ENCODE data around the gene ZC3H14. TPM values are rescaled to one million over a fixed set of nuclear protein-coding genes. Genes with fewer than 3 reads are reported as not detected.
A peak's percentile ranks its signal among the peaks of the same experiment; 100 is the strongest.

Gene ZC3H14
- total RNA-seq, 4 donors from 2014 or later: 34.0 to 49.5 (median 42.4) TPM

- in situ Hi-C loops (cut with MboI; ENCODE audit: low sequenced_read_pairs in 4 of 4): loop anchor here in 2 of 4 donors (25.0 kb wide), 2 partner anchors 195 to 1245 kb away; no protein-coding TSS in a partner anchor
- H3K4me1 ChIP-seq: no peaks in the 10 kb centered on the region
- H3K4me3 ChIP-seq: no peak overlapping the region
- no peaks in the 10 kb centered on the region for H3K36me3 ChIP-seq
- peak in 1 of 2 donors; percentile 17 for DNase-seq
- ATAC-seq: peak; percentile 49 to 50
- no peaks in the 10 kb centered on the region for H3K9me3 ChIP-seq
- no peak overlapping the region for H3K27ac ChIP-seq
- H3K27me3 ChIP-seq: no peaks in the 10 kb centered on the region
- TF ChIP-seq CTCF (IDR thresholded peaks at IDR 0.05 in 4 of 5, conservative IDR thresholded peaks at IDR 0.05 in 1 of 5) (peak in 4 of 5 experiments; percentile 26 to 67 (median 52)), POLR2A (IDR thresholded peaks at IDR 0.05) (no peak)
- intact Hi-C loops (cut with DNase I; ENCODE audit: low total_unique reads): loop anchor here (5.0 kb wide), 1 partner anchor 200 kb away; no protein-coding TSS in a partner anchor
Measured at GRCh38 chr14:88667555-88668273, 104.9 kb downstream of the ZC3H14 start.

- Histone ChIP-seq H3K4me3 (no peak overlapping the region), H3K36me3 (no peaks in the 10 kb centered on the region), H3K27ac (no peak overlapping the region), H3K4me1 (no peaks in the 10 kb centered on the region), H3K9me3 (no peaks in the 10 kb centered on the region), H3K27me3 (no peaks in the 10 kb centered on the region)
- TF ChIP-seq CTCF (IDR thresholded peaks at IDR 0.05 in 4 of 5, conservative IDR thresholded peaks at IDR 0.05 in 1 of 5): no peak
- no peak for TF ChIP-seq POLR2A (IDR thresholded peaks at IDR 0.05)
- DNase-seq (no peak), ATAC-seq (no peak)
- in situ Hi-C loops (cut with MboI; ENCODE audit: low sequenced_read_pairs in 4 of 4) (loop anchor here in 2 of 4 donors (25.0 kb wide), 2 partner anchors 194 to 1244 kb away; no protein-coding TSS in a partner anchor), intact Hi-C loops (cut with DNase I; ENCODE audit: low total_unique reads) (loop anchor here (5.0 kb wide), 1 partner anchor 199 kb away; no protein-coding TSS in a partner anchor)
Measured at GRCh38 chr14:88668448-88669116, 105.7 kb downstream of the ZC3H14 start.

- in situ Hi-C loops (cut with MboI; ENCODE audit: low sequenced_read_pairs in 4 of 4): loop anchor here in 2 of 4 donors (25.0 kb wide), 2 partner anchors 193 to 1243 kb away; no protein-coding TSS in a partner anchor
- Histone ChIP-seq H3K27me3 (no peaks in the 10 kb centered on the region), H3K36me3 (no peaks in the 10 kb centered on the region), H3K9me3 (no peaks in the 10 kb centered on the region), H3K4me3 (no peak overlapping the region), H3K4me1 (no peaks in the 10 kb centered on the region), H3K27ac (no peak overlapping the region)
- no peak for DNase-seq
- TF ChIP-seq POLR2A (IDR thresholded peaks at IDR 0.05) (no peak), CTCF (IDR thresholded peaks at IDR 0.05 in 4 of 5, conservative IDR thresholded peaks at IDR 0.05 in 1 of 5) (no peak)
- intact Hi-C loops (cut with DNase I; ENCODE audit: low total_unique reads): loop anchor here (5.0 kb wide), 1 partner anchor 198 kb away; no protein-coding TSS in a partner anchor
- ATAC-seq: no peak
Measured at GRCh38 chr14:88669346-88669745, 106.5 kb downstream of the ZC3H14 start.

Other genes with a start within 250 kb of the ZC3H14 start
- gene KCNK10, start 239.8 kb upstream of the ZC3H14 start, total RNA-seq: not detected
- gene SPATA7, start 177.4 kb upstream of the ZC3H14 start, total RNA-seq: 10 to 100 TPM in 2 of 4 donors, 1 to 10 TPM in 2; 7.2 to 11.2 (median 10.1) TPM
- gene PTPN21, start 8.0 kb upstream of the ZC3H14 start, total RNA-seq: 10 to 100 TPM in 2 of 4 donors, 1 to 10 TPM in 2; 5.6 to 11.1 (median 8.6) TPM
- under 1 TPM in 1 of 4 donors, not detected in 3; 0.07 TPM for gene EML5, start 229.9 kb downstream of the ZC3H14 start, total RNA-seq